OCI-LY1 (cell line): Measurements from ENCODE around the gene DCTN5.
"Not testable (repeated sequence)": the region's sequence is repeated elsewhere in the genome, so short reads cannot be mapped to it uniquely, and the experiment has no call there.

Experiments used
- EZH2 ChIP-seq: fragments of 200-600 bp; sonication (generic), shearing (Covaris generic); IDR thresholded peaks from 2 replicates; pipeline ENCODE4 v1.8.0; 2017; ENCODE audit warnings: borderline replicate concordance, mixed run types, mild to moderate bottlenecking, antibody characterized with exemption, low read length, moderate library complexity, mixed read lengths
- TF ChIP-seq, protein P1 (sequence below): fragments of 200-600 bp; sonication (generic), shearing (Covaris generic); IDR thresholded peaks from 2 replicates; pipeline ENCODE4 v1.5.1; 2017; ENCODE audit warnings: mild to moderate bottlenecking, antibody characterized with exemption, low read length, moderate library complexity, mixed read lengths

DNA sequence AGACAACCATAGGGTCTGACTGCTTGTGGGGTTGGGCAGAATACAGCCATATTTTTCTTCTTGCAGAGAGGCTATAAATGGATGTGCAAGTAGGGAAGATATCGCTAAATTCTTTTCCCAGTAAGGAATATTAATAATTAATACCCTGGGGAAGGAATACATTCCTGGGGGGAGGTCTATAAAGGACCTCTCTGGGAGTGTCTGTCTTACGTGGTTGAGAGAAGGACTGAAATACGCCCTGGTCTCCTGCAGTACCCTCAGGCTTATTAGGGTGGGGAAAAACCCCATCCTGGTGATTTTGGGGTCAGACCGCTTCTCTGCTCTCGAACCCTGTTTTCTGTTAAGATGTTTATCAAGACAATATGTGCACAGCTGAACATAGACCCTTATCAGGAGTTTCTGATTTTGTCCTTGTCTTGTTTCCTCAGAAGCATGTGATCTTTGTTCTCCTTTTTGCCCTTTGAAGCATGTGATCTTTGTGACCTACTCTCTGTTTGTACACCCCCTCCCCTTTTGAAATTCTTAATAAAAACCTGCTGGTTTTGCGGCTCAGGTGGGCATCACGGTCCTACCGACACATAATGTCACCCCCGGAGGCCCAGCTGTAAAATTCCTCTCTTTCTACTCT is 81.5 kb downstream of the DCTN5 start:
- TF ChIP-seq, protein P1, sequence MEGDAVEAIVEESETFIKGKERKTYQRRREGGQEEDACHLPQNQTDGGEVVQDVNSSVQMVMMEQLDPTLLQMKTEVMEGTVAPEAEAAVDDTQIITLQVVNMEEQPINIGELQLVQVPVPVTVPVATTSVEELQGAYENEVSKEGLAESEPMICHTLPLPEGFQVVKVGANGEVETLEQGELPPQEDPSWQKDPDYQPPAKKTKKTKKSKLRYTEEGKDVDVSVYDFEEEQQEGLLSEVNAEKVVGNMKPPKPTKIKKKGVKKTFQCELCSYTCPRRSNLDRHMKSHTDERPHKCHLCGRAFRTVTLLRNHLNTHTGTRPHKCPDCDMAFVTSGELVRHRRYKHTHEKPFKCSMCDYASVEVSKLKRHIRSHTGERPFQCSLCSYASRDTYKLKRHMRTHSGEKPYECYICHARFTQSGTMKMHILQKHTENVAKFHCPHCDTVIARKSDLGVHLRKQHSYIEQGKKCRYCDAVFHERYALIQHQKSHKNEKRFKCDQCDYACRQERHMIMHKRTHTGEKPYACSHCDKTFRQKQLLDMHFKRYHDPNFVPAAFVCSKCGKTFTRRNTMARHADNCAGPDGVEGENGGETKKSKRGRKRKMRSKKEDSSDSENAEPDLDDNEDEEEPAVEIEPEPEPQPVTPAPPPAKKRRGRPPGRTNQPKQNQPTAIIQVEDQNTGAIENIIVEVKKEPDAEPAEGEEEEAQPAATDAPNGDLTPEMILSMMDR = not testable (repeated sequence)
- not testable (repeated sequence) for TF ChIP-seq EZH2
